Fibroblast of lung (primary cell): ENCODE data around the gene KL. TPM values are rescaled to one million over a fixed set of nuclear protein-coding genes. Genes with fewer than 3 reads are reported as not detected.

ENCODE experiments used
- DNase-seq, 2 donors: peaks; one replicate each; pipeline versions ENCODE4 v3.0.0 to v3.0.0-alpha.2; 2010; ENCODE audit warnings: low read depth in 2 of 2
- H2AFZ ChIP-seq: 2 replicates; pipeline ENCODE4 v1.5.1; 2012; ENCODE audit warnings: low read length, control low read depth, inconsistent platforms
- H3K27ac ChIP-seq: 2 replicates; pipeline ENCODE4 v1.5.1; 2011; ENCODE audit warnings: low read length, control low read depth; ENCODE audit not compliant: insufficient read depth
- H3K27me3 ChIP-seq: 2 replicates; pipeline ENCODE4 v1.5.1; 2011; ENCODE audit warnings: mild to moderate bottlenecking, low read length; ENCODE audit not compliant: control insufficient read depth, insufficient read depth
- H3K36me3 ChIP-seq: 2 replicates; pipeline ENCODE4 v1.5.1; 2011; ENCODE audit warnings: low read length; ENCODE audit not compliant: control insufficient read depth, insufficient read depth
- H3K4me1 ChIP-seq: 2 replicates; pipeline ENCODE4 v1.5.1; 2011; ENCODE audit warnings: low read length; ENCODE audit not compliant: control insufficient read depth, insufficient read depth; ENCODE audit errors: extremely low read depth
- H3K4me2 ChIP-seq: 2 replicates; pipeline ENCODE4 v1.5.1; 2011; ENCODE audit warnings: low read length, control low read depth; ENCODE audit not compliant: insufficient read depth; ENCODE audit errors: extremely low read depth
- H3K4me3 ChIP-seq, 4 experiments: fragments of 200-600 bp in 1 of 4; sonication (generic) in 1 of 4; replicated peaks in 1 of 4; 2 replicates each; pipeline ENCODE4 v1.5.1; 2011 to 2016; ENCODE audit warnings: low read length in 4 of 4, low read depth in 3 of 4, mild to moderate bottlenecking in 3 of 4, control low read depth in 2 of 4, inconsistent platforms in 1 of 4, mixed read lengths in 1 of 4; ENCODE audit not compliant: insufficient read depth in 1 of 4; ENCODE audit errors: control extremely low read depth in 1 of 4
- H3K79me2 ChIP-seq: 2 replicates; pipeline ENCODE4 v1.5.1; 2012; ENCODE audit warnings: mild to moderate bottlenecking, low read length, inconsistent platforms; ENCODE audit not compliant: control insufficient read depth, insufficient read depth
- H3K9ac ChIP-seq: 2 replicates; pipeline ENCODE4 v1.5.1; 2011; ENCODE audit warnings: mild to moderate bottlenecking, low read length, control low read depth; ENCODE audit not compliant: insufficient read depth
- H3K9me3 ChIP-seq: 2 replicates; pipeline ENCODE4 v1.5.1; 2012; ENCODE audit warnings: low read depth, low read length; ENCODE audit not compliant: control insufficient read depth, insufficient read depth
- H4K20me1 ChIP-seq: 2 replicates; pipeline ENCODE4 v1.5.1; 2011; ENCODE audit warnings: low read length; ENCODE audit not compliant: control insufficient read depth, insufficient read depth; ENCODE audit errors: extremely low read depth
- CTCF ChIP-seq, 2 donors: IDR thresholded peaks in 1 of 2; conservative IDR thresholded peaks in 1 of 2; 1 replicate in 1 of 2; 2 replicates in 1 of 2; pipeline ENCODE4 v1.5.1; 2011 to 2012; ENCODE audit warnings: low read length in 2 of 2, control low read depth in 1 of 2, inconsistent platforms in 1 of 2, low read depth in 1 of 2, mild to moderate bottlenecking in 1 of 2
- EZH2 ChIP-seq: IDR thresholded peaks from 2 replicates; pipeline ENCODE4 v1.5.1; 2012; ENCODE audit warnings: low read length, control low read depth, mild to moderate bottlenecking; ENCODE audit errors: missing control alignments
- polyA plus RNA-seq, 2 donors: library from polyadenylated mRNA; depleted of rRNA in 1 of 2; stranded (reverse) in 1 of 2; unstranded in 1 of 2; fragments of >200 nt; gene quantifications; 2 replicates each; pipeline ENCODE4 v1.2.1, GENCODE V29; 2011 to 2012; ENCODE audit warnings: missing spikeins in 1 of 2
- total RNA-seq: library from RNA; depleted of rRNA; stranded (reverse); fragments of >200 nt; gene quantifications from 2 replicates; pipeline ENCODE4 v1.2.1, GENCODE V29; 2014

The KL gene
- total and polyA plus RNA-seq, 2 donors (not counting 1 experiment from before 2014, with no cell fraction given) = 0.17 TPM; not detected in 1

GRCh38 chr13:33022986-33023385, 6.8 kb downstream of the KL start:
- Histone ChIP-seq H4K20me1 (no peaks in the 10 kb centered on the region), H3K4me2 (no peak overlapping the region), H2AFZ (no peak overlapping the region), H3K79me2 (no peaks in the 10 kb centered on the region), H3K36me3 (no peaks in the 10 kb centered on the region), H3K4me1 (no peaks in the 10 kb centered on the region), H3K4me3 (no peak overlapping the region), H3K9ac (no peak overlapping the region), H3K9me3 (no peaks in the 10 kb centered on the region), H3K27me3 (peaks cover 6% of the 10 kb centered on the region), H3K27ac (no peak overlapping the region)
- TF ChIP-seq EZH2 (no peak), CTCF (conservative IDR thresholded peaks at IDR 0.05 in 1 of 2, IDR thresholded peaks at IDR 0.05 in 1 of 2; ENCODE audit: low read depth in 1 of 2, low read length in 2 of 2) (no peak)
- DNase-seq = no peak

GRCh38 chr13:33025220-33025744, 9.1 kb downstream of the KL start:
- DNase-seq = no peak
- no peak overlapping the region for H3K9ac ChIP-seq
- TF ChIP-seq CTCF (conservative IDR thresholded peaks at IDR 0.05 in 1 of 2, IDR thresholded peaks at IDR 0.05 in 1 of 2; ENCODE audit: low read depth in 1 of 2, low read length in 2 of 2) = no peak
- no peak for TF ChIP-seq EZH2
- H3K4me3 ChIP-seq = no peak overlapping the region
- no peaks in the 10 kb centered on the region for H4K20me1 ChIP-seq
- H3K27ac ChIP-seq = no peak overlapping the region
- H3K4me2 ChIP-seq = no peak overlapping the region
- H2AFZ ChIP-seq = no peak overlapping the region
- no peaks in the 10 kb centered on the region for H3K9me3 ChIP-seq
- H3K27me3 ChIP-seq = peaks cover 3% of the 10 kb centered on the region
- H3K4me1 ChIP-seq = no peaks in the 10 kb centered on the region
- no peaks in the 10 kb centered on the region for H3K79me2 ChIP-seq
- H3K36me3 ChIP-seq = no peaks in the 10 kb centered on the region

- no peak for TF ChIP-seq CTCF (conservative IDR thresholded peaks at IDR 0.05 in 1 of 2, IDR thresholded peaks at IDR 0.05 in 1 of 2; ENCODE audit: low read depth in 1 of 2, low read length in 2 of 2)
- Histone ChIP-seq H3K4me3 (no peak overlapping the region), H3K9ac (no peak overlapping the region), H3K36me3 (no peaks in the 10 kb centered on the region), H3K27me3 (no peaks in the 10 kb centered on the region), H3K79me2 (no peaks in the 10 kb centered on the region), H3K9me3 (no peaks in the 10 kb centered on the region), H3K4me2 (no peak overlapping the region), H3K4me1 (no peaks in the 10 kb centered on the region), H3K27ac (no peak overlapping the region), H4K20me1 (no peaks in the 10 kb centered on the region), H2AFZ (no peak overlapping the region)
- DNase-seq = no peak
These were observed 10.4 kb downstream of the KL start for GRCh38 chr13:33026489-33027152.
